Smooth muscle cell (in vitro differentiated cells): Measurements from ENCODE around the gene MACROD2. TPM values are rescaled to one million over a fixed set of nuclear protein-coding genes. Genes with fewer than 3 reads are reported as not detected.

Source experiments
- DNase-seq: peaks from one replicate; lab custom pipeline; 2025; ENCODE audit not compliant: unreplicated experiment; lab: John Stamatoyannopoulos, UW
- H2AFZ ChIP-seq: fragments of 200-600 bp; sonication (generic); 2 replicates; pipeline ENCODE4 v1.6.0; 2016; ENCODE audit warnings: antibody characterized with exemption, low read depth, mild to moderate bottlenecking
- H3F3A ChIP-seq: fragments of 200-600 bp; sonication (generic); 2 replicates; pipeline ENCODE4 v1.6.0; 2017; ENCODE audit warnings: antibody characterized with exemption, low read depth
- H3K27ac ChIP-seq: fragments of 200-600 bp; sonication (generic); 2 replicates; pipeline ENCODE4 v1.5.1; 2016; ENCODE audit warnings: low read depth, mild to moderate bottlenecking
- H3K27me3 ChIP-seq: fragments of 200-600 bp; sonication (generic); 2 replicates; pipeline ENCODE4 v1.6.1; 2016; ENCODE audit warnings: low read depth, mild to moderate bottlenecking
- H3K36me3 ChIP-seq: fragments of 200-600 bp; sonication (generic); 2 replicates; pipeline ENCODE4 v1.5.1; 2016; ENCODE audit warnings: low read depth
- H3K4me1 ChIP-seq: fragments of 200-600 bp; sonication (generic); 2 replicates; pipeline ENCODE4 v1.5.1; 2016; ENCODE audit warnings: low read depth
- H3K4me2 ChIP-seq: fragments of 200-600 bp; sonication (generic); 2 replicates; pipeline ENCODE4 v1.6.0; 2016; ENCODE audit warnings: mild to moderate bottlenecking
- H3K4me3 ChIP-seq: fragments of 200-600 bp; sonication (generic); 2 replicates; pipeline ENCODE4 v1.5.1; 2016; ENCODE audit warnings: mild to moderate bottlenecking
- H3K79me2 ChIP-seq: fragments of 200-600 bp; sonication (generic); 2 replicates; pipeline ENCODE4 v1.6.0; 2016; ENCODE audit warnings: low read depth, mild to moderate bottlenecking
- H3K9ac ChIP-seq: fragments of 200-600 bp; sonication (generic); 2 replicates; pipeline ENCODE4 v1.6.0; 2016; ENCODE audit warnings: low read depth
- H3K9me3 ChIP-seq: fragments of 200-600 bp; sonication (generic); replicated peaks from 2 replicates; pipeline ENCODE4 v1.5.1; 2016; ENCODE audit warnings: low read depth
- H4K20me1 ChIP-seq: fragments of 200-600 bp; sonication (generic); 2 replicates; pipeline ENCODE4 v1.6.0; 2016; ENCODE audit warnings: low read depth
- CTCF ChIP-seq: fragments of 200-600 bp; sonication (generic); IDR thresholded peaks from 2 replicates; pipeline ENCODE4 v1.5.1; 2017; ENCODE audit warnings: borderline replicate concordance, mild to moderate bottlenecking, antibody characterized with exemption; ENCODE audit not compliant: insufficient read depth, poor library complexity, severe bottlenecking
- WGBS: methylation state at CpG from one replicate; pipeline ENCODE4 v1.1.7; 2016; ENCODE audit warnings: low lambda C conversion rate; 5-methylcytosine and 5-hydroxymethylcytosine counted together
- polyA plus RNA-seq: library from polyadenylated mRNA; unstranded; fragments of >200 nt; fragmentation: Nextera tagmentation; extraction: Ambion mirVana; gene quantifications from 2 replicates; pipeline ENCODE4 v1.2.1, GENCODE V29; 2016
- total RNA-seq: library from RNA; depleted of rRNA; stranded (reverse); fragments of >200 nt; gene quantifications from 2 replicates; pipeline ENCODE4 v1.2.3, GENCODE V29; 2014

The MACROD2 gene
- total and polyA plus RNA-seq, 2 experiments from 2014 or later, result 0.04 to 0.32 TPM

- no peaks in the 10 kb centered on the region for H3K36me3 ChIP-seq
- H3K27me3 ChIP-seq, result no peaks in the 10 kb centered on the region
- no peaks in the 10 kb centered on the region for H3K4me1 ChIP-seq
- H3K9me3 ChIP-seq, result no peaks in the 10 kb centered on the region
- H3K4me2 ChIP-seq, result no peak overlapping the region
- no peaks in the 10 kb centered on the region for H3F3A ChIP-seq
- no peaks in the 10 kb centered on the region for H3K79me2 ChIP-seq
- no peak for TF ChIP-seq CTCF
- DNase-seq, result no peak
- H3K4me3 ChIP-seq, result no peak overlapping the region
- no peak overlapping the region for H2AFZ ChIP-seq
- 91% methylated on average over 4 of the region's 4 CpGs for WGBS
- no peaks in the 10 kb centered on the region for H4K20me1 ChIP-seq
- no peak overlapping the region for H3K27ac ChIP-seq
- no peak overlapping the region for H3K9ac ChIP-seq
Observed at GRCh38 chr20:14892782-14893181, 897.5 kb downstream of the MACROD2 start.

GRCh38 chr20:14896569-14896968 lies 901.3 kb downstream of the MACROD2 start:
- Histone ChIP-seq H3K79me2 (no peaks in the 10 kb centered on the region), H3K4me2 (no peak overlapping the region), H3K36me3 (no peaks in the 10 kb centered on the region), H4K20me1 (no peaks in the 10 kb centered on the region), H3K4me1 (no peaks in the 10 kb centered on the region), H3K4me3 (no peak overlapping the region), H3F3A (no peaks in the 10 kb centered on the region), H3K9me3 (no peaks in the 10 kb centered on the region), H3K27me3 (no peaks in the 10 kb centered on the region), H2AFZ (no peak overlapping the region), H3K27ac (no peak overlapping the region), H3K9ac (no peak overlapping the region)
- no peak for TF ChIP-seq CTCF
- no peak for DNase-seq

GRCh38 chr20:14897608-14898007 lies 902.3 kb downstream of the MACROD2 start:
- no peak overlapping the region for H3K27ac ChIP-seq
- H3K36me3 ChIP-seq, result no peaks in the 10 kb centered on the region
- no peak overlapping the region for H3K9ac ChIP-seq
- H2AFZ ChIP-seq, result no peak overlapping the region
- no peaks in the 10 kb centered on the region for H3F3A ChIP-seq
- no peaks in the 10 kb centered on the region for H4K20me1 ChIP-seq
- no peak overlapping the region for H3K4me3 ChIP-seq
- WGBS, result 95% methylated on average over 1 of the region's 1 CpG
- H3K9me3 ChIP-seq, result no peaks in the 10 kb centered on the region
- DNase-seq, result no peak
- no peak overlapping the region for H3K4me2 ChIP-seq
- H3K79me2 ChIP-seq, result no peaks in the 10 kb centered on the region
- H3K27me3 ChIP-seq, result no peaks in the 10 kb centered on the region
- no peak for TF ChIP-seq CTCF
- no peaks in the 10 kb centered on the region for H3K4me1 ChIP-seq

- no peak overlapping the region for H3K9ac ChIP-seq
- no peak for DNase-seq
- no peaks in the 10 kb centered on the region for H3K79me2 ChIP-seq
- no peak for TF ChIP-seq CTCF
- no peak overlapping the region for H3K4me3 ChIP-seq
- H3K27me3 ChIP-seq, result no peaks in the 10 kb centered on the region
- no peaks in the 10 kb centered on the region for H3K4me1 ChIP-seq
- no peaks in the 10 kb centered on the region for H3K9me3 ChIP-seq
- H3K4me2 ChIP-seq, result no peak overlapping the region
- H3K27ac ChIP-seq, result no peak overlapping the region
- no peaks in the 10 kb centered on the region for H3F3A ChIP-seq
- no peaks in the 10 kb centered on the region for H4K20me1 ChIP-seq
- no peaks in the 10 kb centered on the region for H3K36me3 ChIP-seq
- 82% methylated on average over 4 of the region's 4 CpGs for WGBS
- no peak overlapping the region for H2AFZ ChIP-seq
Observed at GRCh38 chr20:14902432-14903089, 907.2 kb downstream of the MACROD2 start.
